GM12872 (cell line): ENCODE measurements around the gene GIN1.

ENCODE experiments used
- TF ChIP-seq, protein P1 (sequence below): IDR thresholded peaks from 3 replicates; pipeline ENCODE4 v1.5.1; 2011; ENCODE audit warnings: low read depth, mild to moderate bottlenecking, low read length, moderate library complexity; ENCODE audit not compliant: insufficient read depth

Gene GIN1

GRCh38 chr5:103059525-103059924 is 60.4 kb downstream of the GIN1 start:
- TF ChIP-seq, protein P1, sequence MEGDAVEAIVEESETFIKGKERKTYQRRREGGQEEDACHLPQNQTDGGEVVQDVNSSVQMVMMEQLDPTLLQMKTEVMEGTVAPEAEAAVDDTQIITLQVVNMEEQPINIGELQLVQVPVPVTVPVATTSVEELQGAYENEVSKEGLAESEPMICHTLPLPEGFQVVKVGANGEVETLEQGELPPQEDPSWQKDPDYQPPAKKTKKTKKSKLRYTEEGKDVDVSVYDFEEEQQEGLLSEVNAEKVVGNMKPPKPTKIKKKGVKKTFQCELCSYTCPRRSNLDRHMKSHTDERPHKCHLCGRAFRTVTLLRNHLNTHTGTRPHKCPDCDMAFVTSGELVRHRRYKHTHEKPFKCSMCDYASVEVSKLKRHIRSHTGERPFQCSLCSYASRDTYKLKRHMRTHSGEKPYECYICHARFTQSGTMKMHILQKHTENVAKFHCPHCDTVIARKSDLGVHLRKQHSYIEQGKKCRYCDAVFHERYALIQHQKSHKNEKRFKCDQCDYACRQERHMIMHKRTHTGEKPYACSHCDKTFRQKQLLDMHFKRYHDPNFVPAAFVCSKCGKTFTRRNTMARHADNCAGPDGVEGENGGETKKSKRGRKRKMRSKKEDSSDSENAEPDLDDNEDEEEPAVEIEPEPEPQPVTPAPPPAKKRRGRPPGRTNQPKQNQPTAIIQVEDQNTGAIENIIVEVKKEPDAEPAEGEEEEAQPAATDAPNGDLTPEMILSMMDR, result no peak

- TF ChIP-seq, protein P1, result no peak
Measured at GRCh38 chr5:103057208-103058130, 62.5 kb downstream of the GIN1 start.

DNA sequence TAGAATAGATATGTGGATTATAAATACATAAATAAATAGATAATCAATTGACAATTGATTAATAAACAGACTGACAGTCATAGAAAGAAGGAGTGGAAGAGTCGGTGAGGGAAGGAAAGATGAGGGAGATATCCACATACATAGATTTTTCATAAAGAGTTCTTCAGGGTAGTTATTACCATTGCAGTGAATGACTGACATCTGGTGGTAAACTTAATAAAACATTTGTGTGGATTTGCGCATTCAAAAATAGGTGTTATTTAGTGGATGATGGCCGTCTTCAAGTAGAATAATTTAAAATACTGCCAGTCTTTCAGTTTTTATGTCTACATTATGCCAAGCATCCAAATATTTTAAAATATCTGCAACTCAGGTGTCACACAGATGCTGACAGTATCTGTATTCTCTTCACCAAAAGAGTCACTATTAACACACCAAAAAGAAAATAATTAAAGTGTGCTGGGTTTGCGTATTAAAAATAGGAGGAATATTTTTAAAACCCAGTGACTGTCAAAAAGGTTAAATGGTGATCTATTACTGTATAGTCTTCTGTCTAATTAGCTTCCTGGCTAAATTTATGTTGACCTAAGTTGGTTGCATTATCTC is 78.8 kb downstream of the GIN1 start:
- TF ChIP-seq, protein P1, result peak; percentile 37; the same call in 2 of the 3 replicates

DNA sequence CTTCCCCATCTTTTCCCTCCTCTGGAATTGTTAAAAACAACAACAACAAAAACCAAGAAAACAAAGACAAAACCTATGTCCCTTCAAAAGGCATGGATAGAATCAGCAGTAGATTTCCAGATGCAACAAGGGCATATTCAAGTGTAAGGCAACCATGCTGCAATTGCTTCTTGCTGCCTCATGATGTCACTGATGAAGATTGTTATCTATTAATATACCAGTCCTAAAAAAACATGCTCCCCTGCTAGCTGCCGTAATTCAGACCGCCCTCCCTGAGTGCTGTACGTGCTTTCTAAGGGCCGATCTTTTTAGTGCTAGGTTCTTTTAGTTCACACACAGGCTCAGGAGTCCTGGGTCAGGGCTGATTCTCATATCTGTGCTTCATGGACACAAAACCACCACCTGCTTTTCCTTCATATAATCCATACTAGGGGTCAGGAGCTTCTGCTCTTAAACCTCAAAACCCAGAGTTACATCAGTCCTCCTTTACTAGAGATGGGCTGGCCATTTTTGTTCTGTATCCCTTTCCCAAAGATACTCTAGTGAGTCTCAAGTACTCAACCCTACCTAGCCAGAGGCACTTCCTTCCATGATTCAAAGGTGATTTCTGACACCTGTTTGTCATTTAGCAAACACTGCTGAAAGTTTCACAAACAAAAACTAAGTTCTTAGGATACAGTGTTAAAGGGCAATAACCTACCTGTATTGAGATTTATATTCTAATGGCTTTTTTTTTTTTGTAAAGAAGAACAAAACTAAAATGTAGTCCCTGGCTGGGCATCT is 82.1 kb downstream of the GIN1 start:
- TF ChIP-seq, protein P1, result no peak; the same call in 2 of the 3 replicates

- TF ChIP-seq, protein P1, result no peak
Measured at GRCh38 chr5:103036601-103037000, 83.3 kb downstream of the GIN1 start.
